Measurements from ENCODE around the gene LRIT1. TPM values are rescaled to one million over a fixed set of nuclear protein-coding genes. Genes with fewer than 3 reads are reported as not detected.

Gene LRIT1
- total RNA-seq, 1 experiment from 2014 or later: not detected

- Histone ChIP-seq H3K9me3 (ENCODE audit: low read depth, low read length, poor library complexity, severe bottlenecking) (no peaks in the 10 kb centered on the region), H3K27me3 (replicated peaks; ENCODE audit: insufficient read depth, low read depth, low read length, poor library complexity) (peaks cover 28% of the 10 kb centered on the region), H3K4me1 (ENCODE audit: insufficient read depth, low read length, poor library complexity, severe bottlenecking) (no peaks in the 10 kb centered on the region), H3K4me3 (ENCODE audit: low read depth, low read length, poor library complexity, severe bottlenecking) (no peak overlapping the region), H3K27ac (ENCODE audit: low read depth, low read length, poor library complexity, severe bottlenecking) (no peak overlapping the region), H3K36me3 (ENCODE audit: insufficient read depth, low read length, poor library complexity, severe bottlenecking) (no peaks in the 10 kb centered on the region)
- ChIA-PET POLR2A (ENCODE audit: low non-redundant PET) (no interaction called here), CTCF (no interaction called here)
- no peak for TF ChIP-seq CTCF (conservative IDR thresholded peaks at IDR 0.05; ENCODE audit: low read depth, low read length)
- no peak for TF ChIP-seq EZH2 (IDR thresholded peaks at IDR 0.05; ENCODE audit: borderline replicate concordance, low read depth, low read length, poor library complexity, severe bottlenecking)
- no peak for DNase-seq (ENCODE audit: low spot score)
- intact Hi-C loops (cut with micrococcal nuclease; ENCODE audit: unreplicated experiment): no loop called here
- BruUV-seq (replicated peaks): no TSS peak
Observed at GRCh38 chr10:84236807-84237198, 4.5 kb downstream of the LRIT1 start.

DNA sequence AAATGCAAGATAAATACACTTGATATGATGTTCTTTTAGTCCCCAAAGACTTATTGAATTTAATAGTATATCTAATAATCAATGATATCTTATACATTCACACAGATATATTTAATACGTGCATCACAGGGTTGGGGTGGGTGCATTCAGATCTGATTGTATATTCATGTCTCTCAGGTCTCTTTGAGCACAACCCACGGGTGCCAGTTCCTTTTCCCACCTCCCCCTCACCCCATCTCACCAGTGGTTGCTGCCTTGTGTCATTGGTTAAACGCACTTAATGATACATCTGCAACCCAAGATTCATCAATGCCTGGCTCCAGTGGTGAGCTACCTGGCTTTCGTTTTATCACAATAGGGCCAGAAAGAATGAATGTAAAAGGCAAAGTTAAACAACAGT lies 6.2 kb downstream of the LRIT1 start:
- Histone ChIP-seq H3K36me3 (ENCODE audit: insufficient read depth, low read length, poor library complexity, severe bottlenecking) (no peaks in the 10 kb centered on the region), H3K4me1 (ENCODE audit: insufficient read depth, low read length, poor library complexity, severe bottlenecking) (no peaks in the 10 kb centered on the region), H3K27me3 (replicated peaks; ENCODE audit: insufficient read depth, low read depth, low read length, poor library complexity) (peaks cover 29% of the 10 kb centered on the region), H3K9me3 (ENCODE audit: low read depth, low read length, poor library complexity, severe bottlenecking) (no peaks in the 10 kb centered on the region), H3K27ac (ENCODE audit: low read depth, low read length, poor library complexity, severe bottlenecking) (no peak overlapping the region), H3K4me3 (ENCODE audit: low read depth, low read length, poor library complexity, severe bottlenecking) (no peak overlapping the region)
- BruUV-seq (replicated peaks): no TSS peak
- ChIA-PET POLR2A (ENCODE audit: low non-redundant PET) (no interaction called here), CTCF (no interaction called here)
- DNase-seq (ENCODE audit: low spot score): no peak
- no peak for TF ChIP-seq CTCF (conservative IDR thresholded peaks at IDR 0.05; ENCODE audit: low read depth, low read length)
- no peak for TF ChIP-seq EZH2 (IDR thresholded peaks at IDR 0.05; ENCODE audit: borderline replicate concordance, low read depth, low read length, poor library complexity, severe bottlenecking)
- intact Hi-C loops (cut with micrococcal nuclease; ENCODE audit: unreplicated experiment): no loop called here

- POLR2A ChIA-PET (ENCODE audit: low non-redundant PET): no interaction called here
- DNase-seq (ENCODE audit: low spot score): no peak
- Histone ChIP-seq H3K27me3 (replicated peaks; ENCODE audit: insufficient read depth, low read depth, low read length, poor library complexity) (peaks cover 29% of the 10 kb centered on the region), H3K9me3 (ENCODE audit: low read depth, low read length, poor library complexity, severe bottlenecking) (no peaks in the 10 kb centered on the region), H3K4me3 (ENCODE audit: low read depth, low read length, poor library complexity, severe bottlenecking) (no peak overlapping the region), H3K36me3 (ENCODE audit: insufficient read depth, low read length, poor library complexity, severe bottlenecking) (no peaks in the 10 kb centered on the region), H3K4me1 (ENCODE audit: insufficient read depth, low read length, poor library complexity, severe bottlenecking) (no peaks in the 10 kb centered on the region), H3K27ac (ENCODE audit: low read depth, low read length, poor library complexity, severe bottlenecking) (no peak overlapping the region)
- CTCF ChIA-PET: no interaction called here
- TF ChIP-seq CTCF (conservative IDR thresholded peaks at IDR 0.05; ENCODE audit: low read depth, low read length) (no peak), EZH2 (IDR thresholded peaks at IDR 0.05; ENCODE audit: borderline replicate concordance, low read depth, low read length, poor library complexity, severe bottlenecking) (no peak)
- BruUV-seq (replicated peaks): no TSS peak
- intact Hi-C loops (cut with micrococcal nuclease; ENCODE audit: unreplicated experiment): no loop called here
Observed at GRCh38 chr10:84234479-84234878, 6.9 kb downstream of the LRIT1 start.

All from A673 (cell line).